K562 (cell line): Measurements from ENCODE around the gene PTPRT. TPM values are rescaled to one million over a fixed set of nuclear protein-coding genes. Genes with fewer than 3 reads are reported as not detected.

Source experiments
- ATAC-seq: fragments of 200-7000 bp; cut with Tn5 transposase; 3 replicates; pipeline ENCODE4 v1.9.1; 2020; ENCODE audit warnings: moderate library complexity
- BruUV-seq: library from RNA; stranded (reverse); fragments of 400-500 nt; replicated peaks from 2 replicates; lab custom pipeline; 2021; lab: Mats Ljungman, UMichigan
- CTCF ChIA-PET: fragments of 300-600 bp; formaldehyde crosslinking; extraction: SDS; loops from one replicate; lab custom pipeline; 2021; ENCODE audit warnings: low intra/inter-chr PET ratio; lab: Yijun Ruan, JAX
- POLR2A ChIA-PET: fragments of 300-600, 350-650 bp; sonication (Branson Sonifier 250); formaldehyde crosslinking; extraction: SDS; loops from one replicate; lab custom pipeline; 2021; ENCODE audit warnings: antibody characterized with exemption, inconsistent platforms; lab: Yijun Ruan, JAX
- DNase-seq, 4 experiments: peaks; one replicate each; pipeline versions ENCODE4 v3.0.0 to v3.0.0-alpha.2; 2011 to 2018; ENCODE audit warnings: low spot score in 3 of 4, mixed read lengths in 3 of 4; ENCODE audit errors: extremely low read depth in 1 of 4
- FAIRE-seq: peaks from 2 replicates; lab custom pipeline; 2011; peaks lifted over from hg19 to GRCh38; lab: Jason Lieb, UNC
- H2AFZ ChIP-seq: 2 replicates; pipeline ENCODE4 v1.6.0; 2011; ENCODE audit warnings: low read depth, low read length, control low read depth, inconsistent platforms
- H3K27ac ChIP-seq: fragments of 200-600 bp; 3 replicates; pipeline ENCODE4 v1.8.0; 2011; ENCODE audit warnings: low read depth, mild to moderate bottlenecking, control low read depth, inconsistent platforms, low read length, moderate library complexity, mixed read lengths; ENCODE audit errors: extremely low read depth
- H3K27me3 ChIP-seq, 2 experiments: fragments of 300-600 bp in 1 of 2; 2 replicates in 1 of 2; 3 replicates in 1 of 2; pipeline versions ENCODE4 v1.6.0 to v1.8.0; 2011; ENCODE audit warnings: inconsistent platforms in 2 of 2, low read length in 2 of 2, mild to moderate bottlenecking in 1 of 2, mixed read lengths in 1 of 2, moderate library complexity in 1 of 2; ENCODE audit not compliant: control insufficient read depth in 2 of 2, insufficient read depth in 2 of 2
- H3K36me3 ChIP-seq: fragments of 300-600 bp; 3 replicates; pipeline ENCODE4 v1.8.0; 2011; ENCODE audit warnings: mild to moderate bottlenecking, low read length, inconsistent platforms; ENCODE audit not compliant: control insufficient read depth, insufficient read depth
- H3K4me1 ChIP-seq, 2 experiments: fragments of 200-600 bp in 1 of 2; replicated peaks in 1 of 2; 2 replicates in 1 of 2; 3 replicates in 1 of 2; pipeline versions ENCODE4 v1.5.1 to v1.8.0; 2011; ENCODE audit warnings: inconsistent platforms in 2 of 2, low read length in 2 of 2, mild to moderate bottlenecking in 1 of 2, mixed read lengths in 1 of 2, moderate library complexity in 1 of 2; ENCODE audit not compliant: control insufficient read depth in 2 of 2, insufficient read depth in 2 of 2
- H3K4me2 ChIP-seq: 2 replicates; pipeline ENCODE4 v1.6.1; 2011; ENCODE audit warnings: low read length, control low read depth, inconsistent platforms, mixed read lengths; ENCODE audit not compliant: insufficient read depth
- H3K4me3 ChIP-seq: fragments of 200-600 bp; sonication (generic), shearing (Covaris generic); 2 replicates; pipeline ENCODE4 v1.5.1; 2016; ENCODE audit warnings: control low read depth, inconsistent platforms
- H3K79me2 ChIP-seq: fragments of 200-600 bp; 3 replicates; pipeline ENCODE4 v1.8.0; 2011; ENCODE audit warnings: low read length, inconsistent platforms; ENCODE audit not compliant: control insufficient read depth, insufficient read depth
- H3K9ac ChIP-seq, 2 experiments: 2 replicates each; pipeline versions ENCODE4 v1.6.0 to v1.6.1; 2011; ENCODE audit warnings: low read depth in 2 of 2, low read length in 2 of 2, control low read depth in 1 of 2, inconsistent platforms in 1 of 2, mild to moderate bottlenecking in 1 of 2, mixed read lengths in 1 of 2; ENCODE audit not compliant: insufficient read depth in 1 of 2
- H3K9me1 ChIP-seq: one replicate; pipeline ENCODE4 v1.6.0; 2011; ENCODE audit warnings: inconsistent platforms, mild to moderate bottlenecking, low read length, moderate library complexity; ENCODE audit not compliant: control insufficient read depth, insufficient read depth
- H3K9me3 ChIP-seq: replicated peaks from 2 replicates; pipeline ENCODE4 v1.5.1; 2011; ENCODE audit warnings: low read depth, low read length, inconsistent platforms; ENCODE audit not compliant: control insufficient read depth, insufficient read depth
- H4K20me1 ChIP-seq: replicated peaks from 2 replicates; pipeline ENCODE4 v1.6.1; 2011; ENCODE audit warnings: low read length, inconsistent platforms, mixed read lengths; ENCODE audit not compliant: control insufficient read depth, insufficient read depth
- BRF1 ChIP-seq: IDR thresholded peaks from 3 replicates; pipeline ENCODE4 v1.6.1; 2011; ENCODE audit warnings: borderline replicate concordance, mild to moderate bottlenecking; ENCODE audit not compliant: insufficient read length; ENCODE audit errors: extremely low read depth
- CEBPZ ChIP-seq: fragments of 150-350 bp; IDR thresholded peaks from 2 replicates; pipeline ENCODE4 v1.6.1; 2014; ENCODE audit warnings: low read depth, mild to moderate bottlenecking, low read length, borderline replicate concordance
- RNF2 ChIP-seq: sonication (generic); IDR thresholded peaks from 2 replicates; pipeline ENCODE4 v1.6.1; 2016
- WGBS: fragments of 100-300 bp; shearing (Covaris generic); methylation state at CpG from one replicate; pipeline ENCODE4 v1.1.6; 2016; ENCODE audit warnings: low coverage, mixed read lengths; ENCODE audit not compliant: insufficient coverage; ENCODE audit errors: missing lambda C conversion rate; 5-methylcytosine and 5-hydroxymethylcytosine counted together
- in situ Hi-C: fragments of 300-500 bp; cut with MboI; formaldehyde crosslinking; loops from 4 replicates; pipeline ENCODE4 v1.15.0; 2018; ENCODE audit warnings: inconsistent platforms, mixed read lengths
- intact Hi-C: fragments of 100-400 bp; cut with micrococcal nuclease; formaldehyde crosslinking; loops from 2 replicates; pipeline ENCODE4 v1.14.2; 2022
- polyA plus RNA-seq, 8 experiments: library from polyadenylated mRNA; depleted of rRNA in 4 of 8; stranded (reverse) in 5 of 8; unstranded in 3 of 8; fragments of >200 nt; fragmentation: Nextera tagmentation in 2 of 8; fragmentation: Illumina TruSeq in 1 of 8; extraction: Ambion mirVana in 2 of 8; extraction: Trizol in 1 of 8; gene quantifications; 2 replicates each; pipeline versions ENCODE4 v1.2.1 to v1.2.3, GENCODE V29; 2011 to 2014; ENCODE audit warnings: inconsistent platforms in 1 of 8, missing spikeins in 1 of 8
- total RNA-seq, 7 experiments: library from RNA; depleted of rRNA in 6 of 7; stranded (reverse); fragments of >200 nt in 6 of 7; fragmentation: Illumina TruSeq in 2 of 7; extraction: Trizol in 2 of 7; gene quantifications; 2 replicates each; pipeline versions ENCODE4 v1.2.1 to v1.2.3, GENCODE V29; 2011 to 2021; ENCODE audit warnings: low replicate concordance in 1 of 7

The PTPRT gene
- total and polyA plus RNA-seq, 9 of the 15 experiments (the other 6 are each of a cell fraction or from before 2014, with no cell fraction given): not detected

DNA sequence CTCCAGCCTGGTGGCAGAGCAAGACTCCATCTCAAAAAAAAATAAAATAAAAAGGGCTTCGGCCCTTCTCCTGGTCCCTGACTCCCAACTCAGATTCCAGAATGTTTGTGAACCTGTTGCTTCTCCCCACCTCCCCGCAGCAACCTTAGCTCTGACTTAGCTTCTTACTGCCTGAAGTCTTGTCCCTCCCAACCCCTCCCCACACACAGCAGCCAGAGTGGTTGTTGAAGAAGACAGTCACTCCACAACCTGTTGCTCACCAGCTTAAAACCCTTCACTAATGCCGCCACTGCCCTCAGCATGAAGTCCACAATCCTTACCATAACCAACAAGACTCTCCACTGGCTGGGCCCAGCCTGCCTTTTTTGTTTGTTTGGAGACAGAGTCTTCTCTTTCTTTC is 6.5 kb upstream of the PTPRT start:
- ATAC-seq (no peak), DNase-seq (no peak), FAIRE-seq (no peak)
- WGBS: 0% methylated on average over 3 of the region's 3 CpGs
- no TSS peak for BruUV-seq
- no peak for TF ChIP-seq CEBPZ
- no peak for TF ChIP-seq RNF2
- TF ChIP-seq BRF1: no peak
- Histone ChIP-seq H3K9me1 (no peaks in the 10 kb centered on the region), H3K4me3 (no peak overlapping the region), H3K9me3 (no peaks in the 10 kb centered on the region), H3K27me3 (peaks cover 0 to 6% of the 10 kb centered on the region in 2 experiments; a peak in 1 of 5 replicates), H3K27ac (no peak overlapping the region), H3K4me1 (no peaks in the 10 kb centered on the region), H3K9ac (no peak overlapping the region), H4K20me1 (no peaks in the 10 kb centered on the region; the same call in 1 of the 2 replicates), H3K4me2 (no peak overlapping the region), H2AFZ (no peak overlapping the region), H3K79me2 (no peaks in the 10 kb centered on the region), H3K36me3 (no peaks in the 10 kb centered on the region)
- ChIA-PET CTCF (no interaction called here), POLR2A (interaction anchor here (0.6 kb wide), 1 partner anchor 1104 kb away, joined by 3 read pairs; no protein-coding TSS in a partner anchor)
- intact Hi-C loops: no loop called here
- in situ Hi-C loops: no loop called here
